ENCODE results near the gene ANKRD13A.

- no peak for TF ChIP-seq CTCF (IDR thresholded peaks at IDR 0.05)
- TF ChIP-seq POLR2AphosphoS5 (IDR thresholded peaks at IDR 0.05) = no peak
Measured at GRCh38 chr12:110012137-110012536, 12.9 kb downstream of the ANKRD13A start.

Data from sigmoid colon (tissue), 4 donors.